ES-I3 (cell line): Measurements from ENCODE around the gene SFXN1.

ENCODE experiments used
- H3K36me3 ChIP-seq: 2 replicates; pipeline ENCODE4 v1.6.1; 2013; ENCODE audit warnings: mild to moderate bottlenecking, low read length, control low read depth, moderate library complexity; ENCODE audit not compliant: insufficient read depth
- H3K4me1 ChIP-seq: 2 replicates; pipeline ENCODE4 v1.6.1; 2013; ENCODE audit warnings: mild to moderate bottlenecking, control low read depth, low read length; ENCODE audit not compliant: insufficient read depth
- H3K9ac ChIP-seq: 2 replicates; pipeline ENCODE4 v1.6.1; 2013; ENCODE audit warnings: low read depth, mild to moderate bottlenecking, low read length, moderate library complexity
- H3K9me3 ChIP-seq: 2 replicates; pipeline ENCODE4 v1.6.1; 2013; ENCODE audit warnings: mild to moderate bottlenecking, low read length, moderate library complexity; ENCODE audit not compliant: control insufficient read depth, insufficient read depth

Gene SFXN1

GRCh38 chr5:175472378-175472777 lies 6.0 kb upstream of the SFXN1 start:
- Histone ChIP-seq H3K9ac (no peak overlapping the region), H3K9me3 (no peaks in the 10 kb centered on the region), H3K36me3 (no peaks in the 10 kb centered on the region), H3K4me1 (peaks cover 4% of the 10 kb centered on the region; the same call in 1 of the 2 replicates)

- H3K36me3 ChIP-seq = no peaks in the 10 kb centered on the region
- H3K9ac ChIP-seq = no peak overlapping the region
- peaks cover 11% of the 10 kb centered on the region; the same call in 1 of the 2 replicates for H3K4me1 ChIP-seq
- no peaks in the 10 kb centered on the region for H3K9me3 ChIP-seq
Measured at GRCh38 chr5:175475248-175475647, 3.1 kb upstream of the SFXN1 start.

GRCh38 chr5:175477440-175477839 lies 920 bp upstream of the SFXN1 start:
- peaks cover 7% of the 10 kb centered on the region; the same call in 1 of the 2 replicates for H3K4me1 ChIP-seq
- no peak overlapping the region for H3K9ac ChIP-seq
- H3K9me3 ChIP-seq = no peaks in the 10 kb centered on the region
- peaks cover 5% of the 10 kb centered on the region; the same call in 1 of the 2 replicates for H3K36me3 ChIP-seq

GRCh38 chr5:175478008-175478383 lies 364 bp upstream of the SFXN1 start:
- Histone ChIP-seq H3K9ac (peak overlapping the region; percentile 61; the same call in 1 of the 2 replicates), H3K36me3 (peaks cover 5% of the 10 kb centered on the region; the same call in 1 of the 2 replicates), H3K9me3 (no peaks in the 10 kb centered on the region), H3K4me1 (peaks cover 7% of the 10 kb centered on the region; the same call in 1 of the 2 replicates)

GRCh38 chr5:175479125-175479881 lies 943 bp downstream of the SFXN1 start:
- peaks cover 5% of the 10 kb centered on the region for H3K36me3 ChIP-seq
- no peaks in the 10 kb centered on the region for H3K9me3 ChIP-seq
- peaks cover 7% of the 10 kb centered on the region; the same call in 1 of the 2 replicates for H3K4me1 ChIP-seq
- H3K9ac ChIP-seq = peak overlapping the region; percentile 61

- H3K4me1 ChIP-seq = peaks cover 4% of the 10 kb centered on the region; the same call in 1 of the 2 replicates
- H3K9ac ChIP-seq = no peak overlapping the region
- H3K36me3 ChIP-seq = peaks cover 10% of the 10 kb centered on the region
- H3K9me3 ChIP-seq = no peaks in the 10 kb centered on the region
Measured at GRCh38 chr5:175483337-175483736, 5.0 kb downstream of the SFXN1 start.

- peaks cover 4% of the 10 kb centered on the region; the same call in 1 of the 2 replicates for H3K4me1 ChIP-seq
- H3K36me3 ChIP-seq = peaks cover 10% of the 10 kb centered on the region
- no peaks in the 10 kb centered on the region for H3K9me3 ChIP-seq
- H3K9ac ChIP-seq = no peak overlapping the region
Measured at GRCh38 chr5:175484322-175484721, 6.0 kb downstream of the SFXN1 start.

GRCh38 chr5:175484829-175485228 lies 6.5 kb downstream of the SFXN1 start:
- peaks cover under 1% of the 10 kb centered on the region; the same call in 1 of the 2 replicates for H3K4me1 ChIP-seq
- no peak overlapping the region for H3K9ac ChIP-seq
- H3K36me3 ChIP-seq = peaks cover 10% of the 10 kb centered on the region
- no peaks in the 10 kb centered on the region for H3K9me3 ChIP-seq

GRCh38 chr5:175485631-175486030 lies 7.3 kb downstream of the SFXN1 start:
- no peak overlapping the region for H3K9ac ChIP-seq
- no peaks in the 10 kb centered on the region for H3K4me1 ChIP-seq
- no peaks in the 10 kb centered on the region for H3K9me3 ChIP-seq
- peaks cover 10% of the 10 kb centered on the region for H3K36me3 ChIP-seq

- peaks cover 11% of the 10 kb centered on the region for H3K36me3 ChIP-seq
- no peak overlapping the region for H3K9ac ChIP-seq
- H3K4me1 ChIP-seq = no peaks in the 10 kb centered on the region
- H3K9me3 ChIP-seq = no peaks in the 10 kb centered on the region
Measured at GRCh38 chr5:175487514-175488222, 9.3 kb downstream of the SFXN1 start.

GRCh38 chr5:175489693-175490443 lies 11.5 kb downstream of the SFXN1 start:
- no peaks in the 10 kb centered on the region for H3K9me3 ChIP-seq
- no peak overlapping the region for H3K9ac ChIP-seq
- H3K36me3 ChIP-seq = peaks cover 24% of the 10 kb centered on the region
- no peaks in the 10 kb centered on the region for H3K4me1 ChIP-seq

- Histone ChIP-seq H3K9me3 (no peaks in the 10 kb centered on the region), H3K4me1 (no peaks in the 10 kb centered on the region), H3K36me3 (peaks cover 25% of the 10 kb centered on the region), H3K9ac (no peak overlapping the region)
Measured at GRCh38 chr5:175491223-175491622, 12.9 kb downstream of the SFXN1 start.

- no peak overlapping the region for H3K9ac ChIP-seq
- H3K4me1 ChIP-seq = no peaks in the 10 kb centered on the region
- H3K9me3 ChIP-seq = no peaks in the 10 kb centered on the region
- H3K36me3 ChIP-seq = peaks cover 21% of the 10 kb centered on the region
Measured at GRCh38 chr5:175493260-175493659, 14.9 kb downstream of the SFXN1 start.

- H3K9ac ChIP-seq = no peak overlapping the region
- H3K36me3 ChIP-seq = peaks cover 21% of the 10 kb centered on the region
- no peaks in the 10 kb centered on the region for H3K4me1 ChIP-seq
- H3K9me3 ChIP-seq = no peaks in the 10 kb centered on the region
Measured at GRCh38 chr5:175493726-175494125, 15.4 kb downstream of the SFXN1 start.
